ENCODE data around the gene EEF1AKMT3.
"Not testable (repeated sequence)": the region's sequence is repeated elsewhere in the genome, so short reads cannot be mapped to it uniquely, and the experiment has no call there.

The EEF1AKMT3 gene

DNA sequence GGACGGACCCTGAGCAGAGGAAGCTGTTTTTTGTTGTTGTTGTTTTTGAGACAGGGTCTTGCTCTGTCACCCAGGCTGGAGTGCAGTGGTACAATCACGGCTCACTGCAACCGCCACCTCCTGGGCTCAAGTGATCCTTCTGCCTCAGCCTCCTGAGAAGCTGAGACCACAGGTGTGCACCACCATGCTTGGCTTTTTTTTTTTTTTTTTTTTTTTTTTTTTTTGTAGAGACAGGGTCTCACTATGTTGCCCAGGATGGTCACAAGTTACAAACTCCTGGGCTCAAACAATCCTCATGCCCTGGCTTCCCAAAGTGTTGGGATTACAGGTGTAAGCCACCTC, 45.5 kb downstream of the EEF1AKMT3 start:
- DNase-seq (ENCODE audit: low spot score): not testable (repeated sequence)

DNA sequence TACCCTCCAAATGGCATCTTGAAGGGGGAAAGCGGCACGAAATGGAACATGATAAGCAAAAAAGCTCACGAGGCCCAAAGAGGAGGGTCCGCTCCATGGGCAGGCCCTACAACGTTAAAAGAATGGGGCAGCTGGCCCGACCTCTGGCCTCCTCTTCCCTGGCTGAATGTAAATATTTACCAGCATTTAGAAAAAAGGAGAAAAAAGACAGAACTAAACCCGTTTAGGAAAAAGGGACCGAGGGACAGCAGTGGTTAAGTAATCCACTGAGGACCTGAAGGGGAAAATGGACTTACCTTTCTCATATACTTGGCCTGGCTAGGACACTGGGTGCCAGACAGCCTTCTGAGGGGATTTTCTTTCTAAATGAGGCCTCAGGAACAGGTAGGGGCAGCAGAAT, 47.7 kb downstream of the EEF1AKMT3 start:
- not testable (repeated sequence) for DNase-seq (ENCODE audit: low spot score)

DNA sequence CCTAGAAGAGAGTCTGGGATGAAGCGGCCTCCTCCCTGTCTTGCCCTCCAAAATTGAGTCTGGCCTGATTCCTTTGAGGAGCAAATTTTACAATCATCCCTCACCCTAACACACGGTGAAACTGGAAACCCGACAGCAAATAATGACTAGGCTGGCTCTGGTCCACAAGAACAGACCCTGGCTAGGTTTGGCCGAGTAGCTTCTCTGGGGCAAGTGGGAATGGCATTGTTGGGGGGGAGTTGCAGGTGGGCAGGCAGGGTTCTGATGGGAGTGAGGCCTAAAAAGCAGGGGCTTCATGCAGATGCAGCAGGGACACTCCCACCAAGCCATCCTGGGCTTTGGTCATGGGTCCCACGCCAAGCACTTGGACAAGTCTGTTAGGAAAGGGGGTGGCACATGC, 48.6 kb downstream of the EEF1AKMT3 start:
- DNase-seq (ENCODE audit: low spot score): not testable (repeated sequence)

DNA sequence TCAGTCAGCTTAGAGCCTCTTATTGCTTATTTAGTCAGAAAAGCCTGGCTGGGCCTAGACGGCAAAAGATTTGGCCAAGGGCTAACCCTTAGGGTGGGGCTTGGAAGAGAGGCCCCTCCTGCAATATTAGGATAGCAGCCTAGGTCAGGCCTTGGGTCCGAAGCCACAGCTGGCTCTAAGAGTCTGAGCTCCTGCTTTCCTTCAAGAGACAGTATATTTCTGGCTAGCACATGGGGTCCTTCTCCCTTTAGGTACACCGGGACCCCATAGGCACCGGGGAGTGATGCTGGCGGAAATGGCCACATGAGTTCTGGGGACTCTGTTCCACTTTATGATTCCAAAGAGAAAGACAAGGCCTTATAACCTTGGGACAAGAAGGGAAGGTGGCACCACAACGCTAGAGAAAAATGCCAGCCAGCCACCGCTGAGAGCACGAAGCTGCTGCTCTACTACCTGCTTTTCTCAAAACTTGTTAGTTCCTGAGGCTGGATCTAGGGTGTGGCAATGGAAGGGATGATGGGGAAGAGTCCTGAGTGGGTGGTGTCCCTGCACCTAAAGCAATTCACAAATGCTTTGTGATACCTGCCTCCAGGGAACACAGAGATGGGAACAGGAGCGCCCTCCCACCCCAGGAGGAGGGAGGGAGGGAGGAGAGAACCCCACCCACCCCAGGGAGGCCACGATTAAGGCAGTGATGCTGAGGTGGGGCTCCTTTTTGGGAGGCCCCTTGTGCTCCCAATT, 49.2 kb downstream of the EEF1AKMT3 start:
- DNase-seq (ENCODE audit: low spot score): no peak

DNA sequence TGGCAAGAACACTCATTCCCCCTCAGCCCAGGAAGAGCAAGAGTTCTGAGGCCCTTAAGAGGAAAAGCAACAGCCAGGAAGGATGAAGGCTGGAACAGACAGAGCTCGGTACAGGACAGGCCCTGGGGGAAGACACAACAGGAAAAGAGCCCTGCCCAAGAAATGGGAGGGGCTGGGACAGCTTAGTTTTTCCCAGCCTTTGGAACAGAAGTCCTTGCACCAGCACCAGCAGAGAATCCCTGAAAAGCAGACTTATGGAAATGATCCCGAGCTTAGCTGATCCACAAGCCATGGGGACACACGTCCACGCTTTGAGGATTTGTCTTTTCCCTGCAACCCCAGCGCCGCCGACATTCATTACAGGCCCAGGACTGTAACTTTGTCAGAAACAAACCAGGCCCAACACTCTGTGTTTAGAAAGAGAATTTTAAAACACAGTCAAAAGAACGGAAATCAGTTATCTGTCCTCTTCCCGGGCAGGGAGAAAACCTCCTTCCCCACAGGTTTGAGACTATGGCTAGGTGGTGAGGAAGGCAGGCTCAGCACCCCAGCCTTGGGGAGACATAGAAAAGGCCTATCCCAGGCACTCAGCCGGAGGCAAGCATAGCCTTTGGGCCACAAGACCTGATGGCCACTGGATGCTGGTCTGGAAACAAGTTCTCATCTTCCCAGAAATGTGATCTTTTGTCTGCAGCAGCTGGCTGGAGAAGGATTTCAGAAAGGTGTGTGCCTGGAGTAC, 50.1 kb downstream of the EEF1AKMT3 start:
- no peak for DNase-seq (ENCODE audit: low spot score)

DNA sequence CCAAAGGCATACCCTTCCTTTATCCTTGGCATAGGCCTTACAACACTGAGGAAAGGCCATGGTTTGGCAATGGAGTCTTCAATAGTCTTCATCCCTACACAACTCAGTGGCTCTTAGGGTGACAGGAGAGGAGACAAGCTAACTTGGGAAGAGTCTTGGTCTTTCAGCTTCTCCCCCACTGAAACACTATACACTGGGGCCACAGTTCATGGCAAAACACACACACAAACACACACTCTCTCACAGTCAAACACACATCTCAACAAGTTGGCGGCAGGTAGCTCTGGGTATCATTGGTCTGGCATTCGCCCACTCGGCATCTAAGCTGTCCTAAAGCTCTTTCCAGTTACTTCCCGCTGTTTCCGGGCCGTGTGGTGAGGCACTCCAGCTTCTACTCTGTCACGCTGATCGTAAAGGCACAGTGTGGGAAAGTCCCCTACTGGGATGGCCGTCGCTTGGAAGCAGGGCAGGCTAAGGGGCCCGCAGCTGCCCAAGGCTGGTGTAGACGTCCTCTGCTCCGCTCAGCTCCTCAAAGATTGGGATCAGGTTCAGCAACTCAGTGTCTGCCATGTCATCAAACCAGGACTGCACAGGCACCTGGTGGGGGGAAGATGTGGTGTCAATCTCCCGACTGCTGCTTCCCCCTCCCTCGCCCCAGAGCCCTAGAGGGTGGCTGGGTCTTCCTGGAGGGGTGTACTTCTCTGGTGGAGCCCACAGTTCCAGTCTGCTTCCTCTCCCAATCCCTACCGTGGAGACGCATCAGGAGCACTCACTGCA, 50.9 kb downstream of the EEF1AKMT3 start:
- DNase-seq (ENCODE audit: low spot score): no peak

DNA sequence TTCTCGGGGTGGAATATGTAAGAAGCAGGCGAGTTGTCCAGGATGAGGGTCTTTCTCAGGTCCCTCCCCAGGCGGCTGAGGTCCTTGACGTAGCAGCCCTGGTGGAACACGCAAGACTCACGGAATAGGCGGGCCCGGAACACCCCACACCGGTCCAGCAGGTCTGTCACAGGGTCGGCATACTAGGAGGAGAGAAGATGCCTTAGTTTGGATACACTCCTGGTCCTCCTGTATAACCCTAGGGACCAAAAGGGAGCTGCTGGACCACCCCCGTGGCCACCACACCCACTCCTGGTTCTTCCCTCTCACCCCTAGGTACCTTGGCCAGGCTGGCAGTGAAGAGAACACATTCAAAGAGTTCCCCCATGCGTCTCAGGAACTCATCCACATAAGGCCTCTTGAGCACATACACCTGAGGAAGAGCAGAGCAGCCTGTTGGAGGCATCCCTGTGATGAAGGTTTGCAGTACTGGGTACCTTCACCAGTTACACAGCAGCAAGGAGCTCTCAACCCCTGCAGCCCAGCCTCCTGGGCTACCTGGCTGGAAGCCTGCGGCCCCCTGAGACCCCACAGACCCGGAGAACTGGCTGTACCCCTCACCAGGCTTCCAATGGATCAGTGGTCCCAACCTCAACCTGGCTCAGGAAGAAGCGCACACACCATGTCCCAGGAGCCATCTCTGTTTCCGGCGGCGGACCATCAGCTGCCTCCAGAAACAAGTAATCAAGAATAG, 51.7 kb downstream of the EEF1AKMT3 start:
- no peak for DNase-seq (ENCODE audit: low spot score)

DNA sequence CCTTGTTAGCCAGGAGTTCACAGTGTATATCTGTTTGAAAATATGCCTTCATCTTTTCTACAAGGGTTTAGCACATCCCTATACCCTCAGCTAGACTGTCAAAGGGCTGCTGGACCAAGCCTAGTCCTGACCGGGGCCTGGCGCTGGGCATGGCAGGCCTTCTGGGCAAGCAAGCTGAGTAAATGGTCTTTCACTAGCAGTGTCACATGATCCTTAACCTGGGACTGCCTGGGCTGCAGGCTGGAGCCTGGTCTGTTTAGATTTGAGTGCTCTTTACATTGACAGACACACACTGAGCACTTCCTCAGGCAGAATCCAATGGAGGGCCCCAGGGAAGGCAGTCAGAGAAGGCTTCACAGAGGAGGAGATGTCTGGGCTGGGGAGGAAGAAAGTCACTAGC, 53.0 kb downstream of the EEF1AKMT3 start:
- no peak for DNase-seq (ENCODE audit: low spot score)

DNA sequence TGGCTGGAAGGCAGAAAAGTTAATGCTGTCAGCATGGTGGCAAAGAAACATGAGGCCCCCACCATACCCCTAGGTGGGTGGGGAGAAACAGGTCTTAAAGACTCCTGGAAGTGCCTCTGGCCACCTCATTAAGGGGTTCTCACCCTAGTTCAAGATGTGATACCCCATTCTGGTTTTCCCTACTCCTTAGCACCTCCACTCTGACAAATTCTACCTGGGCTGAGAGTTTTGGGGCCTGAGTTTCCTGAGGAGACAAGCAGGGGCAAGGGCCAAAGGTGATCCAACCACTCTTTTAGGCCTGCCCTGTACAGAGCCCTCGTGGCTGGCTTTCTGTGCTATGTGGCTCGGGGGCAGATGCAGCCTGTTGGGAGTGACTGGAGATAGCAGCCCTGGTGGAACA, 54.0 kb downstream of the EEF1AKMT3 start:
- no peak for DNase-seq (ENCODE audit: low spot score)

DNA sequence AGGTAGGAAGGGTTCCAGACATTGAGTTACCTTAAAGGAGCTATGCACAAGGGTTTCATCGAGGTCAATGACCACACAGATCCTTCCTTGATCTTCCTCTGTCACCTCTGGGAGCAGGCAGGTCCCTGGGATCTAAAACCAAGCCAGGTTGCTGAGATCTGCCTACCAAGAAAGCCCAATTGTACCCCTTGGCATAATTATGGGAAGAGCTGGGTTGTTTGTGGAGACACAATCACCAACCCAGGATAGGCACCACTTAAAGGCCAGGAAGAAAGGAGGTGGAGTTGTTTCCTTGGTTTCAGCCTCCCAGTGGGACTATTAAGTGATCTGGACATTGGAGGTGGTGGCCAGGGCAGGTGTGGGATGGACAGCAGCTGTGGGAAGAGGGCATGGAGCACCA, 54.6 kb downstream of the EEF1AKMT3 start:
- no peak for DNase-seq (ENCODE audit: low spot score)

DNA sequence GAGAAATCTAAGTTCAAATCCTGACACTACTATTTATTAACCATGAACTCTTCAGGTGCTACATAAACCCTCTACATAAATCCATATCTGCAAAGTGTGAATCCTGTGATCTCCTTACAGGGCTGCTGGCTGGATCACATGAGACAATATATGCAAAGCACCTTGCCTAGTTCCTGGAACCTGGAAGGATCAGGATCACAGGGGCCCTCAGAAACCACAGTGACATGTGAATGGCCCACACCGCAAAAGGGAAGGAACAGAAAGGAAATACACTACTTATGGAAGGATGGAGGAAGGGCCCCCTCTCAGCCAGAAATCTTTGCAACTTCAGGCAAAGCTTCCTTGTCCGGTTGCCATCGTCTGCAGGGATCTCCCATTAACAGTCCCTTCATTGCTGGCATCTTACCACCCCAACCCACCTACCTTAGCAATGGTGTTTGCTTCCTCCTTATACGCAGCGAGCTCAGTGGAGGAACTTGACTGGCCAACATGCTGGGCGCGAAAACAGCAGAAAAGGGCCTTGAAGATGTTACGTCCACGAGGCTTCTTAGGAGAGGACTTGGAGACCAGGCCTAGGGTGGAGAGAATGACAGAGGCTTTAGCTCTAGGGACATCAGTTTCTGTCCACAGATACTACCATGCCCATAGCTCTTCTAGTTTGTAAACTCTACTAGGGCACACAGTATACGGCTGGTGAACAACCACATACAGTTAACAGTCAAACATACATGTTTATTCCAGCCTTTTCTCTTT, 56.8 kb downstream of the EEF1AKMT3 start:
- no peak for DNase-seq (ENCODE audit: low spot score)

DNA sequence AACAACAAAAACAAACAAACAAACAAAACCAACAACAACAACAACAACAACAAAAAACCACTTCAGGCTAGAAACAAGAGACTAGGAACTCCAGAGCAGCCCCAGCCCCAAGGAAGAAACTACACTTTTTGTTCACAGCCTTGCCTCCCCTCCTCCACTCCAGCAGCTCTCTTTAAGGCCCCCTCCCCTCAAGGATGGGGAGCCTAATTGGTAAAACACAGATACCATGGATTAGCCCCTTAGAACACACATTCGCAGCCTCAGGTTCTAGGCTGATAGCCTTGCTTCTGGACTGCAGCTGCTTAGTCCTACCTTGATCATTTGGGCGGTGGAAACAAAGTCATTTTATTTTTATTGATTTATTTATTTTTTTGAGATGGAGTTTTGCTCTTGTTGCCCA, 58.0 kb downstream of the EEF1AKMT3 start:
- no peak for DNase-seq (ENCODE audit: low spot score)

Measured in CD4-positive, alpha-beta T cell treated with Interleukin-15 for 4 hours (primary cell).